ENCODE data around the gene DAB2IP.

GRCh38 chr9:121784731-121785411, 133.4 kb downstream of the DAB2IP start:
- TF ChIP-seq CTCF (IDR thresholded peaks at IDR 0.05 in 2 of 3, conservative IDR thresholded peaks at IDR 0.05 in 1 of 3; ENCODE audit: borderline replicate concordance in 1 of 3, insufficient read depth in 1 of 3, low read depth in 2 of 3, low read length in 2 of 3) = no peak
- no peak for TF ChIP-seq SP1 (IDR thresholded peaks at IDR 0.05; ENCODE audit: low read depth)
- no peak for TF ChIP-seq TCF7L2 (IDR thresholded peaks at IDR 0.05; ENCODE audit: borderline replicate concordance, extremely low read depth, insufficient read depth, insufficient read length)
- TF ChIP-seq EZH2 (IDR thresholded peaks at IDR 0.05) = no peak
- TF ChIP-seq JUND (IDR thresholded peaks at IDR 0.05) = no peak
- TF ChIP-seq CEBPB (IDR thresholded peaks at IDR 0.05; ENCODE audit: low read depth) = no peak
- no peak for TF ChIP-seq EZH2phosphoT487 (IDR thresholded peaks at IDR 0.05; ENCODE audit: borderline replicate concordance)
- no peak for TF ChIP-seq REST (IDR thresholded peaks at IDR 0.05; ENCODE audit: low read depth)
- no peak for TF ChIP-seq ATF3 (IDR thresholded peaks at IDR 0.05)
- TF ChIP-seq EGR1 (IDR thresholded peaks at IDR 0.05; ENCODE audit: low read depth) = no peak
- TF ChIP-seq ZBTB33 (IDR thresholded peaks at IDR 0.05; ENCODE audit: extremely low read depth, insufficient replicate concordance, low read length) = no peak

All from HCT116 (cell line).